Activated CD4-positive, alpha-beta T cell treated with anti-CD3 and anti-CD28 coated beads, Interleukin-2, amount 50 U/mL, for 24 hours (primary cell): ENCODE measurements around the gene SMARCAL1.

Experiments used
- DNase-seq, 2 donors: peaks; one replicate each; pipeline ENCODE4 v3.0.0-alpha.2; 2020; ENCODE audit warnings: low read depth in 1 of 2, low spot score in 1 of 2

Gene SMARCAL1

DNA sequence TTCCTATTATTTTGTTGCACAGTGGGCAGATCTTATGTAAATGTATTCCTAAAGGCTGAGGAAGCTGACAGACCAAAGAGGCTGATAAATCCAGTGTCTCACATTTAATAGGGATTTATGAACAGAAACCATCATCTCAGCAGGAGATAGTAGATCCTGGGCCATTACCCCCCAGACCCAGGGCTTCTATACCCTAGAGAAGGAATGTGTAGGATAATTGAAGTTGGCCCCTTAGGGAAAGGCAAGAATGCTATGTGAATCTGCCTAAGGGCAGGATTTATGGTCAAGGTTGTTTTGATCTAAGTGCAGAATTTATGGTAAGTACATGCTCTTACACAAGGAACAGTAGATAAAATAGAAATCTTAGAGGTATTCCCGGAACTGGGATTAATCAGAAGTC lies 115.3 kb downstream of the SMARCAL1 start:
- DNase-seq = no peak

DNA sequence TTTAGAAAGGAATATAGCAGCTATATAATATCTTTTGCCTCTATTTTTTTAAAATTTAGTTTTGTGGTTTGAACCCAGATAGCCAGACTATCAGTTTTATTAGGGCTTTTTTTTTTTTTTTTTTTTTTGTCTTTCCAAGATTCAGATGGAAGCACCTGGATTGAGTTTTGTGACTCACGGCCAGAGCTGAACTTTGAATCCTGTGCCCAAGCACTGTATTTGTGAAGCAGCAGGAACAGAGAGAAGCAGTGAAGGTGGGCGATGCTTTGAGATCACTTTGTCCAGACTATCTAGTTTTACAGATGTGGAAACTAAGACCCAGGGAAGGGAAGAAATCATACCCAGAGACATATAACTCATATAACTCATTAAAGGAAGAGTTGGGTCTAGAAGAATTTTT lies 120.3 kb downstream of the SMARCAL1 start:
- DNase-seq = no peak
